Measurements from ENCODE around the gene LIN37. TPM values are rescaled to one million over a fixed set of nuclear protein-coding genes. Genes with fewer than 3 reads are reported as not detected.

LIN37 gene
- total and polyA plus RNA-seq, 2 experiments from 2014 or later = 11.4 to 16.0 TPM

DNA sequence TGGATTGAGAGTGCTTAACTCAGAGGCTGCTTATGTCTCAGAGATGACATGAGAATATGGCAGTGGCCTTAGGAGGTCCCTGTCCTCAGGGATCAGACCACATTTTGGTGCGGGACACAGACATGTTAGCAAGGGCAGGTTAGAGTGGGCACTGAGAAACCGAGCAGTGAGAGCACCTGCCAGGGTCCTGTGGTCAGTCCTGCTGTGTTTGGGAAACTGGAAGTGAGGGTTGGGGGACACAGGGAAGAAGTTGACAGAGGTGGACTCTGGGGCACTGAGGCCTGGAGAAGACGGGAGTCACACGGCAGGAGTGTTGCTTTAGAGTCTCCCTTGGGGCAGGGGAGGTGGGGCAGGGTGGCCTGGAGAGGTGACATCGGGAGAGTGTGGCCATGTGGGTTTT is 13.5 kb upstream of the LIN37 start:
- H3K36me3 ChIP-seq = peaks cover 36% of the 10 kb centered on the region
- H3K27ac ChIP-seq = no peak overlapping the region
- H3K4me1 ChIP-seq (ENCODE audit: low read depth) = peaks cover under 1% of the 10 kb centered on the region
- no peak overlapping the region for H3K4me3 ChIP-seq
- TF ChIP-seq CTCF (IDR thresholded peaks at IDR 0.05; ENCODE audit: low read depth, low read length) = no peak
- H3K27me3 ChIP-seq = no peaks in the 10 kb centered on the region
- no peaks in the 10 kb centered on the region for H3K9me3 ChIP-seq (ENCODE audit: low read depth)
- no peak for DNase-seq (ENCODE audit: low read depth in 1 of 2, low spot score in 1 of 2)

DNA sequence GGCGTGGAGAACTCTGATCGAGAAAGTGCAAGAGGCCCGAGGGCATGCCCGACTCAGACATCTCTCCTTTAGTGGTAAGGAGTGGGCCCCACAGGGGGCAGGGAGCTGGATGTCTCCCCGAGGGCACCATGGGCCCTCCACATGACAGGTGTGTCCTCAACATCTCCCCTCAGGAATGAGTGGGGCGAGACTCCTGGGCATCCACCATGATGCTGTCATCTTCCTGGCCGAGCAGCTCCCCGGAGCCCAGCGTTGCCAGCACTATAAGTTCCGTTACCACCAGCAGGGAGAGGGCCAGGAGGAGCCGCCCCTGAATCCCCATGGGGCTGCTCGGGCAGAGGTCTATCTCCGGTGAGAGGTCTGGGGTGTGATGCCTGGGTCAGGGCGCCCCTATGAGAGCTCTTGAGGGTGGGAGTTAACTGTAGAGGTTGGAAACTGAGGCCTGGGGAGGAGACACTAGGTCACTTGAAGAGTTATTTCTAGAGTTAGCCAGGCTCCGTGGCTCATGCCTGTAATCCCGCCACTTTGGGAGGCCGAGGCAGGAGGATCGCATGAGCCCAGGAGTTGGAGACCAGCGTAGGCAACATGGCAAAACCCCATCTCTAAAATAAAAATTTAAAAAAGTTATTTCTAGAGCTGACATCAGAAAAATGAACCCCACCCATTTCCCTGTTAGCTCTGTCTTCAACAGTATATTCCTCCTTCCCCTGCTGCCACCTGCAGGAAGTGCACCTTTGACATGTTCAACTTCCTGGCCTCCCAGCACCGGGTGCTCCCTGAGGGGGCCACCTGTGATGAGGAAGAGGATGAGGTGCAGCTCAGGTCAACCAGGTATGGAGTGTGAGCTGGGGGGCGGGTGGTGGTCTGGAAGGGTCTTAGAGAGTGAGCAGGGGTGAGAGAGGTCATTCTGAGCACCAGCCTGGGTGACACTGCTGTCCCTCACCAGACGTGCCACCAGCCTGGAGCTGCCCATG is 11.2 kb upstream of the LIN37 start:
- DNase-seq (ENCODE audit: low read depth in 1 of 2, low spot score in 1 of 2) = no peak
- Histone ChIP-seq H3K4me1 (ENCODE audit: low read depth) (peaks cover 3% of the 10 kb centered on the region), H3K27ac (no peak overlapping the region), H3K36me3 (peaks cover 21% of the 10 kb centered on the region), H3K27me3 (no peaks in the 10 kb centered on the region), H3K9me3 (ENCODE audit: low read depth) (no peaks in the 10 kb centered on the region), H3K4me3 (no peak overlapping the region)
- peak; percentile 2 for TF ChIP-seq CTCF (IDR thresholded peaks at IDR 0.05; ENCODE audit: low read depth, low read length)

DNA sequence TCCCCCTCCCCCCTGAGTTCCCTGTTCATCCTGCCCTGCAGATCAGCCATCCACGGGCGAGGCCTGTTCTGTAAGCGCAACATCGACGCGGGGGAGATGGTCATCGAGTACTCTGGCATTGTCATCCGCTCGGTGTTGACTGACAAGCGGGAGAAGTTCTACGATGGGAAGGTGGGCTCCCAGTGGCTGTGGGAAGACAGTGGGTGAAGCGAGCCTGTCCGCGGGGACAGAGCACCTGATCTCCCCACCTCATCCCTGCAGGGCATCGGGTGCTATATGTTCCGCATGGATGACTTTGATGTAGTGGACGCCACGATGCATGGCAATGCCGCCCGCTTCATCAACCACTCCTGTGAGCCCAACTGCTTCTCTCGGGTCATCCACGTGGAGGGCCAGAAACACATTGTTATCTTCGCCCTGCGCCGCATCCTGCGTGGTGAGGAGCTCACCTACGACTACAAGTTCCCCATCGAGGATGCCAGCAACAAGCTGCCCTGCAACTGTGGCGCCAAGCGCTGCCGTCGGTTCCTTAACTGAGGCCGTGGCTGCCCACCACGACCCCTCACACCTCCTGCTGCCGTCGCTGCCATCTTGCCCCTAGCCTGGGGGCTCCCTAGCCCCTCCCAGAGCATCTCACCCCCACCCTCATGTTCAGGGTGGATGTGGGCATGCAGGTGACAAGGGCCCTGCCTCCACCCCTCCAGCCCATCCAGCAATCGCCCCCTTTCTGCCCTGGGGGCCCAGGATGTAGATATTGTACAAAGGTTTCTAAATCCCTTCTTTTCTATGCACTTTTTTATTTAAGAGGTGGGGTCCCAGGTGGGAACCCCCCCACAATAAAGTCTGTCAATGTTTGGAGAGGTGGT is 10.1 kb upstream of the LIN37 start:
- DNase-seq (ENCODE audit: low read depth in 1 of 2, low spot score in 1 of 2) = no peak
- Histone ChIP-seq H3K4me1 (ENCODE audit: low read depth) (peaks cover 3% of the 10 kb centered on the region), H3K9me3 (ENCODE audit: low read depth) (no peaks in the 10 kb centered on the region), H3K36me3 (peaks cover 16% of the 10 kb centered on the region), H3K27me3 (no peaks in the 10 kb centered on the region), H3K4me3 (no peak overlapping the region), H3K27ac (no peak overlapping the region)
- no peak for TF ChIP-seq CTCF (IDR thresholded peaks at IDR 0.05; ENCODE audit: low read depth, low read length)

GRCh38 chr19:35738887-35739229 is 9.5 kb upstream of the LIN37 start:
- no peak for TF ChIP-seq CTCF (IDR thresholded peaks at IDR 0.05; ENCODE audit: low read depth, low read length)
- Histone ChIP-seq H3K9me3 (ENCODE audit: low read depth) (no peaks in the 10 kb centered on the region), H3K36me3 (peaks cover 15% of the 10 kb centered on the region), H3K4me3 (no peak overlapping the region), H3K4me1 (ENCODE audit: low read depth) (peaks cover 3% of the 10 kb centered on the region), H3K27ac (no peak overlapping the region), H3K27me3 (no peaks in the 10 kb centered on the region)
- no peak for DNase-seq (ENCODE audit: low read depth in 1 of 2, low spot score in 1 of 2)

GRCh38 chr19:35739275-35740107 is 8.9 kb upstream of the LIN37 start:
- TF ChIP-seq CTCF (IDR thresholded peaks at IDR 0.05; ENCODE audit: low read depth, low read length) = no peak
- peak overlapping the region; percentile 57 for H3K4me3 ChIP-seq
- H3K27me3 ChIP-seq = no peaks in the 10 kb centered on the region
- peaks cover 3% of the 10 kb centered on the region for H3K4me1 ChIP-seq (ENCODE audit: low read depth)
- H3K36me3 ChIP-seq = peaks cover 11% of the 10 kb centered on the region
- H3K27ac ChIP-seq = no peak overlapping the region
- DNase-seq (ENCODE audit: low read depth in 1 of 2, low spot score in 1 of 2) = no peak
- no peaks in the 10 kb centered on the region for H3K9me3 ChIP-seq (ENCODE audit: low read depth)
